CD4-positive, alpha-beta T cell treated with Interferon gamma for 1 hour (primary cell): ENCODE results near the gene SEPTIN7.
"Not testable (repeated sequence)": the region's sequence is repeated elsewhere in the genome, so short reads cannot be mapped to it uniquely, and the experiment has no call there.

Experiments
- DNase-seq: peaks from one replicate; pipeline ENCODE4 v3.0.0-alpha.2; 2020

SEPTIN7 gene

DNA sequence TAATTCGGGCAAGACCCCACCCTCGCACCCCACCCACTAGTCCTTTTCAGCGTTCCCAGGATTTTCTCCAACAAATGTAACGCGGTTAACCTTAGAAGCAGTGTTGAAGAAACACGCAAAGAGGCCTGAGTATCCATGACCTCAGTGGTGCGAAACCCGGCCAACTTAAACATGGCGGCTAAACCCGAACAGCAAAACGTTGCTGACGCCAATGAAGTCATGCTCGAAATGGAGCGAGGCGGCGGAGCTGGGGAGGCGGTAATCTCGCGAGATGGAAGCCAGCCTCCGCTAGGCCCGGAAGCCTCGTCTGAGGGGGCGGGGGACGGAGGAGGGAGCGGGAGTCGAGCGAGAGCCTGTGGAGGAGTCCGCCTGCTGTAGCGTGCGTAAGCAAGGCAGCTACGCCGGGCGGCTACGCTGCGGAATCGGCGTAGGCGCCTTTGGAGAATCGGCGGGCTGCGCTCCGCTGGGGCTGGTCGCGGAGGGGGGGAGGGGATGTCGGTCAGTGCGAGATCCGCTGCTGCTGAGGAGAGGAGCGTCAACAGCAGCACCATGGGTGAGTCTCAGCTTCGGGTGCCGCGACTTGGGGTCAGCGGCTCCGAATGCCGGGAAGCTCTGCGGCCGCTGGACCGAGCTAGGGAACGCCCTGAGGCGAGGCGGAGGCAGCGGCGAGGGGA, at the start of gene SEPTIN7:
Gene SEPTIN7, plus strand, starts transcription at position 340 of the 674 bp plus-strand sequence. Its CDS starts 153 bp downstream, at position 493.
- DNase-seq = peak; percentile 99

DNA sequence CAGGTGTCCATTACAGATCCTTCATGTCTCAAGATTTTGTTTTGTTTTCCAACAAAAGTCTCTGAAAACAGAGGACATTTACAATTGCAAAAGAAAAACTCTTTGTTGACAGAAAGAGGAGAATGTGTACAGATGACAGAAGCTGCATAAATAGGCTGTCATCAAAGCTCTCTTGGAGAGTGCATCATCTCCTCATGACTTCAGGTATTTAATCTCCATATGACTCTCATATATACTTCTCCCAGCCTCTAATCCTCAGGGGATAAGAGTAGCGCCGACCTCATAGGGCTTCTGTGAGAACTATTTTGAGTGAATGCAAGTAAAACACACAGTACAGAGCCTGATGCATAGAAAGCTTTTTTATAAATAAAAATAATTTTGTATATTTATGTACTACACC, 48.1 kb upstream of the SEPTIN7 start:
- no peak for DNase-seq

DNA sequence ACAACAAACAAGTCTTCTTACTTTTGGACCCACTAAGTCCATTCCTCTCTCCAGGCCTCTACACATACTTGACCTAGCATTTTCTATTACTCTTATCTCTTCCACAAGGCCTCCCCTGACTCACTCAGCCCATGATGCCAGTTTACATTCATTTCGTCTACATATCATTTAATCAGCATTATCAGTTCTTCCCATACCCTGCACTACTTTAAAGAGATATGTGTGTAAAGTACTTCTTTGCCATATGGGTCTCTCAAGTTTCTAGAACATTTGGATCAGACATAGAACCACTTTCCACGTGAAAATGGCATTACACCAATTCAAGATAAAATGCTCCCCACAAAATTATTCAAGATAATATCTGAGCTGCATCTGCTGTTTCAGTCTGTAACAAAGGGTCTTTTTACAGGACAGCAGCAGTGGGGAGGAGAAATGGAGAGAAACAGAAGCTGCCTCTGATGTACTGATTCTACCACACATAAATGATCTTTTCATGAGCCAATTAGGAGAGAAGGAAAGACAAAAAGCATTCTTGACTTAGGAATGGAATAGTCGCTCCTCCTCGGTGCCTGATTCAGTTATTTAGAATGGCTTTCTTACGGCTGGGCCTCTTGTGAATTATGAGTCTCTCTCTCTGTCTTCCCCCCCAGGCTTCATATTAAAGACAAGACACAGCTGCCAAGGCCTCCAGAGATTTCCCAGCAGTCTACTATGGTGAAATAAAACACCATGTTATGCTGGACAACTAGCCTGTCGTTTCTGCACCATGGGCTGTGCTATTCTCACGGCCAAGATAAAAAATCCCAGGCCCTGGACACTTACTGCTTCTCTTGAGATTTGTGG, 46.9 kb upstream of the SEPTIN7 start:
- no peak for DNase-seq

DNA sequence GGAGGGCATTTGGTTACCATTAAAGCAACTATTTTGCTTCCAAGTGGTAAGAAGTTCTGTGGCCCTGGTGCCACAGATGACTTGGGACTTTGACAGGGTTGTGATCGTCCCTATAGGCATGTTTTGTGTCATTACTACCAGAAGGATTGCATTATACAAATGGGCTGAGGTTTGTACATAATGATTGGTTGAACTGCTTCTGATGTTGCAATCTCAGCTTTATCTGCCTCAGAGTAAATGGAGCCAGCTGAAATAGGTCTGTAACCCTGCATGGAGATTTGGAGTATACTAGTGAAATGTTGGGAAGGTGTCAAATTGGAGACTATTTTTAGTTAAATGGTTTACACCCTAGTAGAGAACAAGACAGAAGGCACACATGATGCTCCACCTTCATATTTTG, 46.1 kb upstream of the SEPTIN7 start:
- DNase-seq = no peak

DNA sequence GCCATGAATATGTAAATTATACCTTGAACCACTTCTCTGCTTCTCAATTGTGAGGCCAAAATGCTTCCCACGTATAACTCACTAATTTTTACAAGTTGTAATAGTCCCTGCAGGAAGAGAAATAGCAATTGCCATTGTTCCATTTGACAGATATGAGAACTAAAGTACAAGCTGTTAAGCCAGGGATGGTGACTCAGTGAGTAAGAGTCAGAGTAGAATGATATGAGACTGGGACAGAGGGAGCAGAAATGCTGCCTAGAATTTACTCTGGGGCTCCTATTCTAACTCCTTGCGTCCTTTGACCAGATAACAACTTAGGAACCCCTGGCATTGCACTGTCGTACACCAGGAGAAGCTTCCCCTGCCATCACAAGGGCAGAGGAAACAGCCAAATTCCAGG, 45.1 kb upstream of the SEPTIN7 start:
- DNase-seq = no peak

DNA sequence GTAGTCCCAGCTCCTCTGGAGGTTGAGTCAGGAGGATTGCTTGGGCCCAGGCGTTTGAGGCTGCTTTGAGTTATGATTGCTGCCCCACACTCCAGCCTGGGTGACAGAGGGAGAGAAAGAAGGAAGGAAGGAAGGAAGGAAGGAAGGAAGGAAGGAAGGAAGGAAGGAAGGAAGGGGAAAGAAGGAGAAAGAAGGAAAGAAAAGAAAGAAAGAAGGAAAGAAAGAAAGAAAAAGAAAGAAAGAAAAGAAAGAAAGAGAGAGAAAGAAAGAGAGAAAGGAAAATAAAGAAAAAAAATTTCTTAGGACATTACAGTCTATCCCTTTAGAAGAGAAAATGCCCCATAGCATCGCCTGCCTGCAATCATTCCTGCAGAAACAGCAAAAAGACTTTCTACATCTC, 44.4 kb upstream of the SEPTIN7 start:
- not testable (repeated sequence) for DNase-seq

DNA sequence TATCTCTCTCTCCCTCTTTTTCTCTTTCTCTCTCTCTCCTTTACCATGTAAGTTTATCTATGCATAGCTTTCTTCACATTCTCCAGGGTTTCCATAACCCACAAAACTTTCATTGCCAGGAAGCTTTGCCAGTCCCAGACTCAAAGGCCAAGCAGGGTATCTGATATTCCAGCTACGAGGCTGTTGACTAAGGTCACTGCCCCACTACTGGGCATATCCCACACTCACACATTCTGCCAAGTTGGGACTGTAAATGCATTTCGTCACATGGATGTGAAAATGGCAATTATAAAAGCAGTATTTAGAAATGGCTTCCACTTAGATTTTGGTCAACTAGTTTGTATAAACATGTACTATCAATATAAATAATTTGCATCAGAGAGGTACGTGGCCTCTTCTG, 43.3 kb upstream of the SEPTIN7 start:
- no peak for DNase-seq

DNA sequence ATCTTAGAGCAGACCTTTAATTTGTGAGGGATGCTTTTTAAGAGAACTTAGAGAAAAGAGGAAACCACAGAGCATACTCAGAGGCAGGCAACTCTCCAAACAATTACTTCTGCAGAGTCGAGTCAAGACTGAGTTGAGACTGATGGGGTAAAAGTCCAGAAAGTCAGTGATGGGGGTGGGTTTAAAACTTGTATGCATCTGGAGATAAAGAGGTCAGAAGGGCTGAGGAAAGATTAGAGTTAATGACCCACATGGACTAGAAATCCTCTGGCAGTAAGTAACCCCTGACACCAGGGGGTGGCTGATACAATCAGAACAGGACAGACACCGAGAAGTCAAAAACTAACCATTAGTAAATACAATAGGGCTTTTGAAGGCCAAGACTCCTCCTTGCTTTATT, 42.4 kb upstream of the SEPTIN7 start:
- no peak for DNase-seq

DNA sequence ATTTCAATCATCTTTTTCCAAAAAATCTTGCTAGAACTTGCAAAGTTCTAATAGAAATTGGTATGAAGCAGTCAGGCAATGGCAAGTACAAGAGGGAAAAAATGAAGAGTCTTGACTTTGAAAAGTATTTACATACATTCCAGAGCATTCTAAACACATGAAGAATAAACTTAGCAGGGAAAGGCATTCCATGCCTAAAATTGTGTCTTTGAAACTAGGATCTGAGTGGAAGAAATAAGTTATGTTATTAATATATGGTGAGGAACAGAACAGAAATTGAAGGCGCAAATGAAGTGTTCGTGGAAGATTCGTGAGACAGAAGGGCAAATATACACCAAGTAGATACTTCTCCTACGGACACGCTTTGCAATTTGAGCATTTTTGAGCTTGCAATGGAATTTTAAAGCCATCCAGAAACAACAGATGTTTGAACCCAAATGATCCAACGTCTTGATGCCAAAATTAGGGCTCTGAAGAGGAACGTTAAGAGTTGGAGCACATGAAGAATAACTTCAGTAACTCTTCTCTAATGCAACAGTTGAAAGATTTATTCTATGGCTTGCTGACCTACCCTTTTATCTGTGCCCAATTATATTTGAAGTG, 40.6 kb upstream of the SEPTIN7 start:
- DNase-seq = no peak

DNA sequence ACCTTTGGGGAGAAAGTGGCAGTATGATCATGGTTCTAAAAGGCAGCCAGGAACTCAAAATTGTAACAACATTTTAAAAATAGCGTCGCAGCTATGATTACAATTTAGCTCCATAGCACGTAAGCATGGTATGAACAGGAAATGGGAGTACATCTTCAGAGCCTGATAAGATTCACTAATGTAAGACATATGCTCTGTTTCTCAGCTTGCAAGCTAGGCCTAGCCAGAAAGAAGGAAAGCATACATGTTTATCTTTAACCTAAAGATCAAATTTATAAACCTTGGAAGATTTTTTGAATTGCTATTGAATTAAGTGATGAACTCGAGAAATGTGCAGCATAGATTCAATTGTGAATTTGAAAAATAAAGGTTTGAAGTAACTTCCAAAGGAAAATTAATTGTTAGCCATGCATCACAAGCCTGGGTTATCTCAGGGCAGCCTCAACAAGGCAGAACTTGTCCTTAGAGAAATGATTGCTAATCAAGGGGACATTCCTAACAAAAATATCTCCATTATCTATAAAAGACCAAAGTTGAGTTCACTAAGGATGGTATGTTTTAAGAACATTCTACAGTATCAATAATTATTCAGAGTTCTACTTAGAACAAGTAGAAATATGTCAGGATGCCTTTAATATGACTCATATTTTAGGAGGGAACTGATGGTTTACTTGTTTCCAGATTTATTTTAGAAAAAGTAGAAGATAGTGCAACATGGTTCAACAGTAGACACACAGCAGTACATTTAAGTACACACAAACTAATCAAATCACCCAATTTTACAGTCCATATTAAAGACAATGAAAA, 38.8 kb upstream of the SEPTIN7 start:
- DNase-seq = no peak

DNA sequence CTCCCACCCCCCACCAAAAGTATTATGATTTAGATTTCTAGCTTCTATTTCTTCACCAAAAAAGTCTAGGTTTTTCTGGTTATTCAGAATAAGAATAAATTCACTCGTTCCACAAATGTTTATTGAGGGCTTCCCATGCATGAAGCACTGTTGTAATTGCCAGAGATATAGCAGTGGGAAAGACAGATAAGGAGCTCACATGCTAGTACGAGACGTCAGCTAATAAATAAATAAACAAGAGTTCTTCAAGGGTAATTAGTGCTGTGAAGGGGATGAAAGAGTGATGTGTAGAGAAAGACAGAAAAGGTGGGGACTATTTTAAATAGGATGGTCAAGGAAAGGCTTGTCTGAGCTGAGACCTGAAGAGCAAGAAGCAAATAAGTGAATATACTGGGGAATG, 38.1 kb upstream of the SEPTIN7 start:
- no peak for DNase-seq

DNA sequence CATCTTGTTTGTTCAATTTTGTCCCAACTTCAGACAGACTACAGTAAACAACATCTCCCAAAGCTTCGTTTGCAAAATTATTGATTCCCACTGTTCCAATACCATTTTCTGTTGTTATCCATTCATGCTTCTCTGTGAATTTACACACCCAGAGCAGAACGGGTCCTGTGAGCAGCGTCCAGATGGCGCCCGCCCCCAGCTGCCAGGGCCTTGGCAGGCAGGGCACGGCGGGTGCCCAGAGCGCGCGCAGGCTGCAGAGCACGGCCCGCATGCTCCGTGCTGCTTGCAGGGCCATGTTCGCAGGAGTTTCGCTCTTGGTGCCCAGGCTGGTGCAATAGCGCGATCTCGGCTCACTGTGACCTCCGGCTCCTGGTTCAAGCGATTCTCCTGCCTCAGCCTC, 32.5 kb upstream of the SEPTIN7 start:
- no peak for DNase-seq

DNA sequence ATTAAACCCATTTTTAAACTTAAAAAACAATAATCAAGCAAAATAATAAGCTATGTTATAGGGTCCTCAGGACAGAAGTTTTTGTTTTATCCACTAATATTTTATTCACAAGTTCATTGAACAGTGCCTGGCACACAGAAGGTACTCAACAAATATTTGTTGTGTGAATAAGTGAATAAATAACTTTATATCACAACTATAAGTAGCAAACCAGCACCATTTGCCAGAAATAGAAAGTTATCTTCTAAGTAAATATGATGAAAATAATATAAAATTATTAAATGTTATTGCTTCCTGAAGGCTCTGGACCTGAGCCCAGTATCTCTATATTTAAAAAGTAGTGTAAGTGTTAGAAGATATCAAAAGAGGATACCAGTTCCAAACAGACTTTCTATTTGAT, 29.1 kb upstream of the SEPTIN7 start:
- DNase-seq = no peak

DNA sequence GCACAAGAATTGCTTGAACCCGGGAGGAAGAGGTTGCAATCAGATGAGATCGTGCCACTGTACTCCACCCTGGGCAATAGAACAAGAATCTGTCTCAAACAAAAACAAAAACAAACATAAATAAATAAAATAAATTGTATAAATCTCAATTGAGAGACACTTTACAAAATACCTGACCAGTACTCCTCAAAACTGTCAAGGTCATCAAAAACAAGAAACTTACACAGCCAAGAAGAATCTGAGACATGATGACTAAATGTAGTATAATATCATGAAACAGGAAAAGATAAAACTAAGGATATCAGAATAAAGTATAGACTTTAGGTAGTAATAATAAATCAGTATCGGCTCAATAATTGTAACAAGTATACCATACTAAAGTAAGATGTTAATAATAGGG, 26.9 kb upstream of the SEPTIN7 start:
- DNase-seq = no peak

DNA sequence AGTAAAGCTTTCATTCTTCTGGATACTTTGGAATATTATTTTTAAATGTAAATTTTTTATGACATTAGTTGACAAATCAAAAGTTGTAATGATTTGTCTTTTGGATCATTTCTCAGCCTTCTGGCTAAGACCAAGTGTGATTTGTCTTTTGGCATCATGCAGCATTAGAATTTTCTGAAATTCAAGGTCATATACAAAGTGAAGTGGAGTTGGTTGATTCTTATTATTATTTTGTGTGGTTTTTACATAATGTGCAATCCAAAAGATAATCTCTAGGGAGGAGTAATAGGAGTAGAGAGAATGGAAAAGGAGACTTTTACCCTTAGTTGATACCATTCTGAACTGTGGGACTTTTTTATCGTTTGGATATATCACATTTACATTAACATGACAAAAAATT, 24.2 kb upstream of the SEPTIN7 start:
- DNase-seq = no peak

DNA sequence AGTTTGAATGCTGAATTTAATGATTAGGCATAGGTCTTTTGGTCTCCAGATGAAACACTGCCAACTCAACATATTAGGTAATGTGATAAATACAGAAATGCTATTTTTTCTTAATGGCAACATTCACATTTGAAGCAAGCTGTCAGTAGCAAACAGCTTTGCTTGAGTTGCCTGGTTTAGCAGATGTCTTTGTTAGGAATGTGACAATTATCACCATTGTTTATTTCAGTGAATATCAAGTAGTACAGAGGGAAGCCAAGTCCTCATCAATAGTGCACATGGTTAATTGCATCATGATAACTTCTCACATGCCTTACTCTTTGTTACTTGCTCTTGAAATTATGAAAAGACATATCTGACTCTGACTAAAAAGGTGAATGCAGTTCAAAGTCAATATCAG, 23.7 kb upstream of the SEPTIN7 start:
- DNase-seq = no peak

DNA sequence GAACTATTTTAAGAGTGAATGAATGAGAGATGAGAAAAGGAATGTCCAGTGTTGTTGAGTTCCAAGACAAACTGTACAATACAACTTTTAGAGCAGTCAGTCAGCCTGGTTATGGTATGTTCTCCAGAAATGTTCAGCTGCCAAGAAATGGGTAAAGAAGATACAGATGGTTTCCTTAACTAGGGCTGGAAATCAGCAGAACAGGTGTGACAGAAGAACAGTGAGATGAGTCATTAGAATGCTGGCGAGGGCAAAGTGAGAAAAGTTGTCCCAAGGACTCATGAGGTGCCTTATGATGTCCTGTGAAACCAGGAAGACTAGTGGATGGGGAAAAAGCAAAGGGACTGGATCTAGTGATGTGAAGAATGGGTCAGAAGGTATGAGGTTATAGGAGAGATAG, 20.8 kb upstream of the SEPTIN7 start:
- DNase-seq = no peak

DNA sequence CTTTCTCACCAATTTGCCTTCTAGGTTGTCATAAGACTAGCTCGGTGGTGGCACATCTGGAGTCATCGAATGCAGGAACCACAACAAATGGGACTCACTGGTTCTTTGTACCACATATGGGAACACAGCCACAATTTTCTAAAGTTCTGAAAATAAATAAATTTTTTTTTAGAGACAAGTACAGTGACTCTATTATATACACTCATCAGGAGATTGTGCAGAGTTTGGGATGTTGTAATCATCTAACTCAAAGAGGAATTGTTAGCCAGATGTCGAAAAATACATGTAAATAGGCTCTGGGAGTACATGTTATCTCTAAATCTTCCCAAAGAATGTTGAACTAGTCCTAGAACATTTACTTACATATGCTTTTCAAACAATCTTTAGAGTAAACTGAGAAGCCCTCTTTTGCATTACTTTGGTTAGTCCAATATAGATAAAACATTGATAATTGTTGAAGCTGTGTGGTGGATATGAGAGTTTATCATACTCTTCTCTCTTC, 19.6 kb upstream of the SEPTIN7 start:
- no peak for DNase-seq

DNA sequence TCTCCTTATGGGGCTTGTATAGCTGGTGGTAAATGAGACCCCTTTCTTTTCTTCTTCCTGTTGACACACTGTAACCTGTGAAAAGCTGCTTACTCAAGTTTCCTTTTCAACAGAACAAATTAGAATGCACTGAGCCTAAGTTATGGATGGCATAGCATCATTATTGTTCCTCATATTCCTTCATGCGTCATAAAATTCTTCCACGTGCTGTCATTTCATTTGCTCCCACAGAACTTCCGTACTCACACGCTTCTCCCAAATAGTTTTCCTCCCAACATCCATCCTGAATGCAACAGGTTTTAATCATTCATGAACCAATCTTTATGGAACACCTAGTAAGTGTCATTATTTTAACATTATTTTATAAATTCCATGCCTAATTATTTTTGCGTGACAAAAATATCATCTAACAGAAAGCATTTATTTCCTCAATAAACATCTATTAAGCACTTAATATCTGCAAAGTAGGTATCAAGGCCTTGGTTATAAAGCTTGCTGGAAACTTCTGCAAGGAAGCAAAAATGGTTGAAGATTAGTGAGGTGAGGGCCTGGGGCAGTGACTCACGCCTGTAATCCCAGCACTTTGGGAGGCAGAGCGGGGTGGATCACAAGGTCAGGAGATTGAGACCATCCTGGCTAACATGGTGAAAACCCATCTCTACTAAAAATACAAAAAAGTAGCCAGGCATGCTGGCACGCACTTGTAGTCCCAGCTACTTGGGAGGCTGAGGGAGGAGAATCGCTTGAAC, 18.9 kb upstream of the SEPTIN7 start:
- DNase-seq = no peak

DNA sequence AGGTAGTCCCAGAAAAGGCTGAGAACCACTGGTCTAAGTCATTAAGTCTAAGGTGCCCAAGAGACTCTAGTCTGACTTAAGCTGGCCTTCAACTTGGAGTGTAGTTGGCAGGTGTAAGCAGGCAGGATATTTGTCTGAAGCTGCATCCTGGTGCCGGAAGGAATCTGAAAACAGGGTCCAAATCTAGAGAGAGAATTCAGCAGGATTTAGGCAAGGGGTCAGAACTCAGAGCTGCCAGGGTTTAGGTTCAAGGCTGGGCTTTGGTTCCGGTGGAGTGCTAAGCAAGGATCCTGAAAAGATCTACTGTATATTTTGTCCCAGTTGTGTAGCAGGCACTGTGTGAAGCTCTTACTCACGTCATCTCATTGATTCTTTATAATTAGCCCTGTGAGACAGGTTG, 16.5 kb upstream of the SEPTIN7 start:
- no peak for DNase-seq

DNA sequence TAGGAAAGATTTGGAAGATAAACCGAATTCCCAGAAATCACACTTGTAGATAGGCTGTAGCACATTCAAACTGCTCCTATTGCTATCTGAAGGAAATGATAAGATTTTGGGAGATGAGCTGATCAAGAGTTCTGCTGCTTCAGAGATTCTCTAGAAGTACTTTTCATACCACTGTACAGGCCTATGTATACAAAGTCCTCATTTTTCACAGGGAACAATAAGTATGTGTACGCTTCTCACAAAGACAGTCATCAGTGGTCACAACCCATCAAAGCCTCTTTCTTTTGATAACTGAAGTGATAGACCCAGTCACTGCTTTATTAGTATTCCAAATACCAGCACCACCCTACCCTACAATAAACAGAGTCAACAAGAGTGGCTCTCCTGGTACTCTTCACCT, 15.6 kb upstream of the SEPTIN7 start:
- DNase-seq = no peak

DNA sequence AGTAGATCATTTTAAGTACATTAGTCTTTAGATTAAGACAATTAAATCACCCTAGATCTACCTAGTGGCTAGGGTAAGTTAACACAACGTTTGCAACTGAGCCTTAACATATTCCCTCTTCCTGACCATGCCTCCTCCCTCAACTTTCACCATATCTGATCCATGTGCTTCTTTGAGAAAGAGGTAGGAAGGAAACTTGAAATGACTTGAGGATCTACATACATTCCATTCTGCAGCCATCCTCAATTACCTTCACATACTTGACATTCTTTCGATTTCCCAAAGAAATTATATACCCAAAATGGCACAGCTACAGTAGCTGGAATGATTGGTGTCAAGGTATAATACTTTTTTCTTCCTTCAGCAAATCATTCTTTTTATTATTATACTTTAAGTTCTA, 12.9 kb upstream of the SEPTIN7 start:
- no peak for DNase-seq
